GM18505 (cell line): ENCODE results near the gene NDUFB1.

Source experiments
- ATAC-seq: cut with Tn5 transposase; IDR thresholded peaks from one replicate; pipeline ENCODE4 v1.9.1; 2021; ENCODE audit not compliant: unreplicated experiment
- POLR2A ChIP-seq: IDR thresholded peaks from 4 replicates; pipeline ENCODE4 v1.6.1; 2011; ENCODE audit warnings: borderline replicate concordance; ENCODE audit not compliant: insufficient read depth, insufficient read length; ENCODE audit errors: extremely low read depth

NDUFB1 gene

GRCh38 chr14:92109490-92109889 lies 12.0 kb downstream of the NDUFB1 start:
- ATAC-seq = no peak

DNA sequence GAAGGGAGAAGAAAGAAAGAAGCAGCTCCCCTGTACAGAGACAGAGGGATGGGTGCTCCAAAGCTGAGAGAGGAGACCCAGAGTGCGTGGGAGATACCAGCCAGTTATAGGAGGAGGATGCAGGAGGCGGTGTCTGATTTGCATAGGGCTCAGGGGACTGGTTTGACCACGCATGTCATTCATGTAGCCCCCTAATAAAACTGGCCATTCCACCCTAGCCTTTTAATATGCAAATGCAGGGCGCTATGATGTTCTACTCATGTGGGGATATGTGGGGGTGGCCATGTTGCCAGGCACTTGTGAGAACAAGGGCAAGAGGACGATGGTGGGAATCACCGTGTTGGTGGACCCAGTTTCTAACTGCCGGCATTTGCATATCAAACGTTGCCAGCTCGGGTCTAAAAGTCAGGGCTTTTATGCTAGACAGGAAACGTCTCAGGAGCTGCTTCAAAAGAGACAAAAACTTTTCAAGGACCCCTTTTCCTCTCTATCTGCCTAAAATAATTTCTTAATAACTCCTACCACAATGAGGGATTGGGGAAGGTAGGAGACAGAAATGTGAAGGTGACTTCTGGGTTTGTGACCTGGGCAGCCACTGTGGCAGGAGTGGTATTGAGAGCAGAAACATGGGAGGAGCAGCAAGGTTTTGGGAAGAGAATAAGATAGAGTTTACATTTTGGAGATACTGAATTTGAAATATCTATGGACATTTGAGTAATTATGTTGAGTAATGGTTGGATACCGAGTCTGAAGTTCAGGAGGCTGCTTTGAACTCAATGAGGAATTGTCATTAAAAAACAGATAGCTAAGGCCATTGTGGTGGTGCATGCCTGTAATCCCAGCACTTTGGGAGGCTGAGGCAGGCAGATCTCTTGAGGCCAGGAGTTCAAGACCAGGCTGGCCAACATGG lies 12.9 kb downstream of the NDUFB1 start:
- no peak for TF ChIP-seq POLR2A
- ATAC-seq = no peak

More at GRCh38 chr14:92109490-92109889, 12.0 kb downstream of the NDUFB1 start:
- TF ChIP-seq POLR2A = no peak

GRCh38 chr14:92106143-92106926 lies 15.2 kb downstream of the NDUFB1 start, which contains the start of gene ATXN3:
Gene ATXN3 (minus strand): TSS chr14:92106582. CDS start chr14:92106552, 30 bp downstream.
- TF ChIP-seq POLR2A = peak; percentile 80
- ATAC-seq = peak; percentile 85

GRCh38 chr14:92105893-92106142 lies 15.7 kb downstream of the NDUFB1 start:
- peak; percentile 8 for ATAC-seq
- no peak for TF ChIP-seq POLR2A

GRCh38 chr14:92105073-92105892 lies 16.2 kb downstream of the NDUFB1 start:
- ATAC-seq = no peak
- TF ChIP-seq POLR2A = no peak

GRCh38 chr14:92103363-92103989 lies 18.0 kb downstream of the NDUFB1 start:
- no peak for ATAC-seq
- TF ChIP-seq POLR2A = no peak

GRCh38 chr14:92099802-92100201 lies 21.7 kb downstream of the NDUFB1 start:
- no peak for TF ChIP-seq POLR2A
- ATAC-seq = no peak

DNA sequence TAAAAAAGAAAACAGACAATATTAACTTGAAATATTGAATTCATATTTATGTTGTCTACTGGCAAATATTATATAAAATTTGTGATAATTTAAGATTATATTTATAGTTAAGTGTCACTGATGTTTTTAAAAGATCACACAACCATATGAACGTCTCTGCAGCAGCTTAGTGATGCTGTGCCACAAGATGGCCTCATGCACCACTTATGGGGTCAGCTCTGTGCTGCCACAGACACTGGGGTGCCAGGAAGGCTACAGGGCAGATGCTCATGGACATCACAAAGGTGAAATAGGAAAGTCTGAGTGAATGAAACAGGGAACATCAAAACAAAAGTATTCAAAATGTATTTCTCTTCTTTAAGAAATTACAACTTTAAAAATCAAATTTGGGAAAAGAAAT lies 28.2 kb downstream of the NDUFB1 start:
- no peak for ATAC-seq
- TF ChIP-seq POLR2A = no peak

GRCh38 chr14:92088494-92088893 lies 33.0 kb downstream of the NDUFB1 start:
- TF ChIP-seq POLR2A = no peak

GRCh38 chr14:92074555-92074954 lies 47.0 kb downstream of the NDUFB1 start:
- ATAC-seq = no peak
- no peak for TF ChIP-seq POLR2A

More at GRCh38 chr14:92088494-92088893, 33.0 kb downstream of the NDUFB1 start:
- ATAC-seq = no peak
